Measurements from ENCODE around the gene ATP8B1. TPM values are rescaled to one million over a fixed set of nuclear protein-coding genes. Genes with fewer than 3 reads are reported as not detected.
A peak's percentile ranks its signal among the peaks of the same experiment; 100 is the strongest.

The ATP8B1 gene
- total RNA-seq, 1 donor from 2014 or later, result 0.15 TPM

GRCh38 chr18:57834616-57835015 is 31.5 kb upstream of the ATP8B1 start:
- H3K4me1 Mint-ChIP-seq, result peaks cover 3% of the 10 kb centered on the region
- H3K4me3 Mint-ChIP-seq, result no peak overlapping the region
- Histone ChIP-seq H3K4me3 (no peak overlapping the region), H3K9ac (no peak overlapping the region), H2AFZ (replicated peaks) (no peak overlapping the region), H3K4me1 (no peaks in the 10 kb centered on the region), H3K9me3 (ENCODE audit: low read depth) (no peaks in the 10 kb centered on the region), H3K4me2 (no peak overlapping the region), H3K79me2 (ENCODE audit: low read depth) (no peaks in the 10 kb centered on the region), H3F3A (ENCODE audit: low read depth) (no peaks in the 10 kb centered on the region), H4K20me1 (ENCODE audit: low read depth) (no peaks in the 10 kb centered on the region), H3K27ac (no peak overlapping the region), H3K27me3 (no peaks in the 10 kb centered on the region), H3K36me3 (no peaks in the 10 kb centered on the region)
- TF ChIP-seq CTCF (IDR thresholded peaks at IDR 0.05), result no peak
- TF ChIP-seq EZH2 (IDR thresholded peaks at IDR 0.05), result no peak
- TF ChIP-seq EZH2phosphoT487 (IDR thresholded peaks at IDR 0.05), result no peak
- H3K9me3 Mint-ChIP-seq, result peaks cover 2% of the 10 kb centered on the region
- H3K36me3 Mint-ChIP-seq, result peaks cover 1% of the 10 kb centered on the region
- H3K27me3 Mint-ChIP-seq (ENCODE audit: insufficient read depth, low read depth), result peaks cover 8% of the 10 kb centered on the region
- no peak for DNase-seq (ENCODE audit: low spot score)
- H3K27ac Mint-ChIP-seq, result no peak overlapping the region

GRCh38 chr18:57833441-57834101 is 30.5 kb upstream of the ATP8B1 start:
- no peaks in the 10 kb centered on the region for H3K27me3 ChIP-seq
- H3K4me1 ChIP-seq, result no peaks in the 10 kb centered on the region
- no peaks in the 10 kb centered on the region for H3K36me3 ChIP-seq
- no peak overlapping the region for H3K4me3 Mint-ChIP-seq
- H3F3A ChIP-seq (ENCODE audit: low read depth), result no peaks in the 10 kb centered on the region
- H3K27ac ChIP-seq, result no peak overlapping the region
- H3K27me3 Mint-ChIP-seq (ENCODE audit: insufficient read depth, low read depth), result peaks cover 8% of the 10 kb centered on the region
- no peak overlapping the region for H3K27ac Mint-ChIP-seq
- H3K4me2 ChIP-seq, result no peak overlapping the region
- no peak overlapping the region for H2AFZ ChIP-seq (replicated peaks)
- peaks cover 2% of the 10 kb centered on the region for H3K9me3 Mint-ChIP-seq
- H3K9ac ChIP-seq, result no peak overlapping the region
- no peaks in the 10 kb centered on the region for H3K79me2 ChIP-seq (ENCODE audit: low read depth)
- peaks cover 1% of the 10 kb centered on the region for H3K36me3 Mint-ChIP-seq
- no peak for TF ChIP-seq CTCF (IDR thresholded peaks at IDR 0.05)
- TF ChIP-seq EZH2phosphoT487 (IDR thresholded peaks at IDR 0.05), result no peak
- no peak for TF ChIP-seq EZH2 (IDR thresholded peaks at IDR 0.05)
- peak; percentile 6 for DNase-seq (ENCODE audit: low spot score)
- H4K20me1 ChIP-seq (ENCODE audit: low read depth), result no peaks in the 10 kb centered on the region
- no peak overlapping the region for H3K4me3 ChIP-seq
- peaks cover 3% of the 10 kb centered on the region for H3K4me1 Mint-ChIP-seq
- H3K9me3 ChIP-seq (ENCODE audit: low read depth), result no peaks in the 10 kb centered on the region

- Mint-ChIP-seq H3K27ac (no peak overlapping the region), H3K36me3 (peaks cover 1% of the 10 kb centered on the region), H3K9me3 (peaks cover 2% of the 10 kb centered on the region), H3K4me1 (no peaks in the 10 kb centered on the region), H3K4me3 (no peak overlapping the region), H3K27me3 (ENCODE audit: insufficient read depth, low read depth) (peaks cover 8% of the 10 kb centered on the region)
- Histone ChIP-seq H3K9me3 (ENCODE audit: low read depth) (no peaks in the 10 kb centered on the region), H4K20me1 (ENCODE audit: low read depth) (no peaks in the 10 kb centered on the region), H3K36me3 (no peaks in the 10 kb centered on the region), H2AFZ (replicated peaks) (no peak overlapping the region), H3K4me3 (no peak overlapping the region), H3K4me2 (no peak overlapping the region), H3K79me2 (ENCODE audit: low read depth) (no peaks in the 10 kb centered on the region), H3K9ac (no peak overlapping the region), H3F3A (ENCODE audit: low read depth) (no peaks in the 10 kb centered on the region), H3K4me1 (no peaks in the 10 kb centered on the region), H3K27ac (no peak overlapping the region), H3K27me3 (no peaks in the 10 kb centered on the region)
- TF ChIP-seq EZH2phosphoT487 (IDR thresholded peaks at IDR 0.05) (no peak), EZH2 (IDR thresholded peaks at IDR 0.05) (no peak), CTCF (IDR thresholded peaks at IDR 0.05) (no peak)
- no peak for DNase-seq (ENCODE audit: low spot score)
Observed at GRCh38 chr18:57832730-57833129, 29.6 kb upstream of the ATP8B1 start.
